Sigmoid colon (tissue), 4 donors: Measurements from ENCODE around the gene CNOT6.

Source experiments
- CTCF ChIP-seq, 4 experiments: fragments of 450-650 bp in 3 of 4; fragments of 200-600 bp in 1 of 4; IDR thresholded peaks; one replicate each; pipeline ENCODE4 v1.5.1; 2016 to 2019; ENCODE audit warnings: antibody characterized with exemption in 4 of 4, mild to moderate bottlenecking in 3 of 4, moderate library complexity in 2 of 4
- EP300 ChIP-seq, 4 donors: sonication (generic); formaldehyde crosslinking; IDR thresholded peaks; one replicate each; pipeline ENCODE4 v1.6.1; 2017; ENCODE audit warnings: antibody characterized with exemption in 4 of 4

DNA sequence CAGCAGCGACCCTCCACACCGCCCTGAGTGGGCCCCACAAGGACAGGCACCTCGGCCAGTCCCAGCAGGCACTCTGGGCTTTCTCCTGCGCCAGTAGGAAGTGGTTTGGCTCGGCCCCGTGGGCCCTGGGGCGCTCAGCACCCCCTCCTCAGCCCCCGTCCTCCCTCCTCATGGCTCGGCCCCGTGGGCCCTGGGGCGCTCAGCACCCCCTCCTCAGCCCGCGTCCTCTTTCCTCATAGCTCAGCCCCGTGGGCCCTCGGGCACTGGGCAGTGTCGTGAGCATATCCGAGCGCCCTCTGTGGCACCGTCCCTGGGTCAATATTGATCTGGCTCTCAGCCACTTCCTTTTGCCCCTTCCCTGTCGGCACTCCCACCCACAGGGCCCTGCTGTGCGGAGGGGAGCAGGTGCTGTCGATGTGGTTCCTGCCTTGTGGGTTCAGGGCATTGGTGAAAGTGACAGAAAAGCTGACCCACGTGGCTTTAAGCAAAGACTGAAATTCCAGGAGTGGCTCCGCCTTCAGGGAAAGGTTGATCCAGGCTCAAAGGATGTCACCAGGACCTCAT is 102.6 kb downstream of the CNOT6 start:
- TF ChIP-seq CTCF (IDR thresholded peaks at IDR 0.05) (no peak), EP300 (IDR thresholded peaks at IDR 0.05) (no peak)
